ENCODE results near the gene COL28A1.

COL28A1 gene

GRCh38 chr7:7335215-7335614 is 200.5 kb downstream of the COL28A1 start:
- no peaks in the 10 kb centered on the region for H3K27me3 ChIP-seq (ENCODE audit: low read depth, low read length)
- no peaks in the 10 kb centered on the region for H3K79me2 ChIP-seq (ENCODE audit: low read length)
- H3K36me3 ChIP-seq (replicated peaks; ENCODE audit: low read depth, low read length): no peaks in the 10 kb centered on the region
- TF ChIP-seq EZH2phosphoT487 (IDR thresholded peaks at IDR 0.05; ENCODE audit: low read depth): no peak
- TF ChIP-seq CTCF (IDR thresholded peaks at IDR 0.05; ENCODE audit: low read depth, low read length): no peak
- no peak overlapping the region for H3K4me3 ChIP-seq (ENCODE audit: low read length)
- H3K4me1 ChIP-seq (ENCODE audit: low read length): no peaks in the 10 kb centered on the region
- no peak overlapping the region for H3K27ac ChIP-seq (ENCODE audit: low read length)
- H3K9me3 ChIP-seq (ENCODE audit: insufficient read depth, low read length): no peaks in the 10 kb centered on the region
- H3K4me2 ChIP-seq (ENCODE audit: low read length): no peak overlapping the region
- H3K9ac ChIP-seq (ENCODE audit: low read length): no peak overlapping the region
- H4K20me1 ChIP-seq (ENCODE audit: insufficient read depth, low read length): no peaks in the 10 kb centered on the region
- H2AFZ ChIP-seq (ENCODE audit: low read depth, low read length): no peak overlapping the region

GRCh38 chr7:7333610-7334009 is 202.1 kb downstream of the COL28A1 start:
- Histone ChIP-seq H2AFZ (ENCODE audit: low read depth, low read length) (no peak overlapping the region), H3K9ac (ENCODE audit: low read length) (no peak overlapping the region), H4K20me1 (ENCODE audit: insufficient read depth, low read length) (no peaks in the 10 kb centered on the region), H3K4me3 (ENCODE audit: low read length) (no peak overlapping the region), H3K36me3 (replicated peaks; ENCODE audit: low read depth, low read length) (no peaks in the 10 kb centered on the region), H3K9me3 (ENCODE audit: insufficient read depth, low read length) (no peaks in the 10 kb centered on the region), H3K4me2 (ENCODE audit: low read length) (no peak overlapping the region), H3K79me2 (ENCODE audit: low read length) (no peaks in the 10 kb centered on the region), H3K4me1 (ENCODE audit: low read length) (no peaks in the 10 kb centered on the region), H3K27ac (ENCODE audit: low read length) (no peak overlapping the region), H3K27me3 (ENCODE audit: low read depth, low read length) (no peaks in the 10 kb centered on the region)
- TF ChIP-seq EZH2phosphoT487 (IDR thresholded peaks at IDR 0.05; ENCODE audit: low read depth): no peak
- no peak for TF ChIP-seq CTCF (IDR thresholded peaks at IDR 0.05; ENCODE audit: low read depth, low read length)

GRCh38 chr7:7331523-7331922 is 204.2 kb downstream of the COL28A1 start:
- no peak overlapping the region for H3K9ac ChIP-seq (ENCODE audit: low read length)
- no peaks in the 10 kb centered on the region for H3K79me2 ChIP-seq (ENCODE audit: low read length)
- no peaks in the 10 kb centered on the region for H3K27me3 ChIP-seq (ENCODE audit: low read depth, low read length)
- no peaks in the 10 kb centered on the region for H3K9me3 ChIP-seq (ENCODE audit: insufficient read depth, low read length)
- no peak overlapping the region for H3K4me3 ChIP-seq (ENCODE audit: low read length)
- no peaks in the 10 kb centered on the region for H4K20me1 ChIP-seq (ENCODE audit: insufficient read depth, low read length)
- H2AFZ ChIP-seq (ENCODE audit: low read depth, low read length): no peak overlapping the region
- TF ChIP-seq EZH2phosphoT487 (IDR thresholded peaks at IDR 0.05; ENCODE audit: low read depth) (no peak), CTCF (IDR thresholded peaks at IDR 0.05; ENCODE audit: low read depth, low read length) (no peak)
- no peak overlapping the region for H3K4me2 ChIP-seq (ENCODE audit: low read length)
- no peaks in the 10 kb centered on the region for H3K4me1 ChIP-seq (ENCODE audit: low read length)
- no peak overlapping the region for H3K27ac ChIP-seq (ENCODE audit: low read length)
- no peaks in the 10 kb centered on the region for H3K36me3 ChIP-seq (replicated peaks; ENCODE audit: low read depth, low read length)

- H3K4me3 ChIP-seq (ENCODE audit: low read length): no peak overlapping the region
- H2AFZ ChIP-seq (ENCODE audit: low read depth, low read length): no peak overlapping the region
- H3K4me1 ChIP-seq (ENCODE audit: low read length): no peaks in the 10 kb centered on the region
- peak; percentile 11; the same call in 1 of the 2 replicates for TF ChIP-seq CTCF (IDR thresholded peaks at IDR 0.05; ENCODE audit: low read depth, low read length)
- no peak for TF ChIP-seq EZH2phosphoT487 (IDR thresholded peaks at IDR 0.05; ENCODE audit: low read depth)
- no peak overlapping the region for H3K9ac ChIP-seq (ENCODE audit: low read length)
- no peaks in the 10 kb centered on the region for H3K27me3 ChIP-seq (ENCODE audit: low read depth, low read length)
- H3K27ac ChIP-seq (ENCODE audit: low read length): no peak overlapping the region
- no peaks in the 10 kb centered on the region for H4K20me1 ChIP-seq (ENCODE audit: insufficient read depth, low read length)
- H3K36me3 ChIP-seq (replicated peaks; ENCODE audit: low read depth, low read length): no peaks in the 10 kb centered on the region
- no peak overlapping the region for H3K4me2 ChIP-seq (ENCODE audit: low read length)
- no peaks in the 10 kb centered on the region for H3K79me2 ChIP-seq (ENCODE audit: low read length)
- no peaks in the 10 kb centered on the region for H3K9me3 ChIP-seq (ENCODE audit: insufficient read depth, low read length)
These were observed 204.7 kb downstream of the COL28A1 start for GRCh38 chr7:7330997-7331396.
